ENCODE results near the gene PNN.
"Not testable (repeated sequence)": the region's sequence is repeated elsewhere in the genome, so short reads cannot be mapped to it uniquely, and the experiment has no call there.

The PNN gene

GRCh38 chr14:39174560-39175444 lies at the start of gene PNN:
Gene PNN, plus strand, starts transcription at chr14:39175254. Its CDS starts 26 bp downstream, at chr14:39175280.
- no peaks in the 10 kb centered on the region for H3K27me3 ChIP-seq (ENCODE audit: insufficient read depth, low read length)
- peaks cover 24% of the 10 kb centered on the region for H3K4me1 ChIP-seq (ENCODE audit: control insufficient read depth, insufficient read depth, low read length, unreplicated experiment)
- peaks cover 36% of the 10 kb centered on the region for H3K36me3 ChIP-seq (ENCODE audit: insufficient read depth, low read length)
- H2AFZ ChIP-seq (ENCODE audit: low read length, unreplicated experiment): peak within 1 kb of the TSS; percentile 59
- peaks cover 44% of the 10 kb centered on the region for H3K79me2 ChIP-seq (ENCODE audit: control insufficient read depth, insufficient read depth, low read length, unreplicated experiment)
- H3K4me3 ChIP-seq (ENCODE audit: low read depth, low read length): peak within 1 kb of the TSS; percentile 81
- peak within 1 kb of the TSS; percentile 78 for H3K27ac ChIP-seq (ENCODE audit: low read depth, low read length)

- H3K36me3 ChIP-seq (ENCODE audit: insufficient read depth, low read length): peaks cover 17% of the 10 kb centered on the region
These were observed 37.2 kb upstream of the PNN start for GRCh38 chr14:39137835-39138234.

GRCh38 chr14:39138440-39138839 lies 36.6 kb upstream of the PNN start:
- Histone ChIP-seq H3K36me3 (ENCODE audit: insufficient read depth, low read length) (peaks cover 17% of the 10 kb centered on the region), H3K27me3 (ENCODE audit: insufficient read depth, low read length) (no peaks in the 10 kb centered on the region), H2AFZ (ENCODE audit: low read length, unreplicated experiment) (no peak overlapping the region), H3K4me1 (ENCODE audit: control insufficient read depth, insufficient read depth, low read length, unreplicated experiment) (no peaks in the 10 kb centered on the region), H3K4me3 (ENCODE audit: low read depth, low read length) (no peak overlapping the region), H3K79me2 (ENCODE audit: control insufficient read depth, insufficient read depth, low read length, unreplicated experiment) (no peaks in the 10 kb centered on the region), H3K27ac (ENCODE audit: low read depth, low read length) (no peak overlapping the region)

More at GRCh38 chr14:39137835-39138234, 37.2 kb upstream of the PNN start:
- not testable (repeated sequence) for H3K27me3 ChIP-seq (ENCODE audit: insufficient read depth, low read length); H3K4me1 ChIP-seq (ENCODE audit: control insufficient read depth, insufficient read depth, low read length, unreplicated experiment); H2AFZ ChIP-seq (ENCODE audit: low read length, unreplicated experiment); H3K79me2 ChIP-seq (ENCODE audit: control insufficient read depth, insufficient read depth, low read length, unreplicated experiment); H3K27ac ChIP-seq (ENCODE audit: low read depth, low read length); H3K4me3 ChIP-seq (ENCODE audit: low read depth, low read length)

- H3K27ac ChIP-seq (ENCODE audit: low read depth, low read length): no peak overlapping the region
- no peaks in the 10 kb centered on the region for H3K79me2 ChIP-seq (ENCODE audit: control insufficient read depth, insufficient read depth, low read length, unreplicated experiment)
- H3K4me3 ChIP-seq (ENCODE audit: low read depth, low read length): no peak overlapping the region
- no peaks in the 10 kb centered on the region for H3K4me1 ChIP-seq (ENCODE audit: control insufficient read depth, insufficient read depth, low read length, unreplicated experiment)
- peaks cover 6% of the 10 kb centered on the region for H3K36me3 ChIP-seq (ENCODE audit: insufficient read depth, low read length)
- no peak overlapping the region for H2AFZ ChIP-seq (ENCODE audit: low read length, unreplicated experiment)
- H3K27me3 ChIP-seq (ENCODE audit: insufficient read depth, low read length): no peaks in the 10 kb centered on the region
These were observed 34.9 kb upstream of the PNN start for GRCh38 chr14:39140170-39140569.

- not testable (repeated sequence) for H3K27ac ChIP-seq (ENCODE audit: low read depth, low read length); H2AFZ ChIP-seq (ENCODE audit: low read length, unreplicated experiment); H3K4me3 ChIP-seq (ENCODE audit: low read depth, low read length); H3K36me3 ChIP-seq (ENCODE audit: insufficient read depth, low read length); H3K27me3 ChIP-seq (ENCODE audit: insufficient read depth, low read length); H3K79me2 ChIP-seq (ENCODE audit: control insufficient read depth, insufficient read depth, low read length, unreplicated experiment); H3K4me1 ChIP-seq (ENCODE audit: control insufficient read depth, insufficient read depth, low read length, unreplicated experiment)
These were observed 33.4 kb upstream of the PNN start for GRCh38 chr14:39141623-39142022.

GRCh38 chr14:39143226-39143625 lies 31.8 kb upstream of the PNN start:
- H3K4me1 ChIP-seq (ENCODE audit: control insufficient read depth, insufficient read depth, low read length, unreplicated experiment); H2AFZ ChIP-seq (ENCODE audit: low read length, unreplicated experiment); H3K27me3 ChIP-seq (ENCODE audit: insufficient read depth, low read length); H3K79me2 ChIP-seq (ENCODE audit: control insufficient read depth, insufficient read depth, low read length, unreplicated experiment); H3K4me3 ChIP-seq (ENCODE audit: low read depth, low read length); H3K27ac ChIP-seq (ENCODE audit: low read depth, low read length): not testable (repeated sequence)
- peaks cover 10% of the 10 kb centered on the region; the same call in 1 of the 2 replicates for H3K36me3 ChIP-seq (ENCODE audit: insufficient read depth, low read length)

GRCh38 chr14:39145266-39145966 lies 29.6 kb upstream of the PNN start:
- Histone ChIP-seq H3K4me1 (ENCODE audit: control insufficient read depth, insufficient read depth, low read length, unreplicated experiment) (no peaks in the 10 kb centered on the region), H3K27ac (ENCODE audit: low read depth, low read length) (no peak overlapping the region), H3K79me2 (ENCODE audit: control insufficient read depth, insufficient read depth, low read length, unreplicated experiment) (no peaks in the 10 kb centered on the region), H3K4me3 (ENCODE audit: low read depth, low read length) (no peak overlapping the region), H3K27me3 (ENCODE audit: insufficient read depth, low read length) (no peaks in the 10 kb centered on the region), H2AFZ (ENCODE audit: low read length, unreplicated experiment) (no peak overlapping the region), H3K36me3 (ENCODE audit: insufficient read depth, low read length) (peaks cover 10% of the 10 kb centered on the region; the same call in 1 of the 2 replicates)

GRCh38 chr14:39154594-39155189 lies 20.4 kb upstream of the PNN start:
- Histone ChIP-seq H3K36me3 (ENCODE audit: insufficient read depth, low read length) (peaks cover 9% of the 10 kb centered on the region), H3K27me3 (ENCODE audit: insufficient read depth, low read length) (no peaks in the 10 kb centered on the region), H3K4me1 (ENCODE audit: control insufficient read depth, insufficient read depth, low read length, unreplicated experiment) (no peaks in the 10 kb centered on the region), H3K27ac (ENCODE audit: low read depth, low read length) (no peak overlapping the region), H3K79me2 (ENCODE audit: control insufficient read depth, insufficient read depth, low read length, unreplicated experiment) (no peaks in the 10 kb centered on the region), H2AFZ (ENCODE audit: low read length, unreplicated experiment) (no peak overlapping the region), H3K4me3 (ENCODE audit: low read depth, low read length) (no peak overlapping the region)

GRCh38 chr14:39157491-39157890 lies 17.6 kb upstream of the PNN start:
- Histone ChIP-seq H3K27ac (ENCODE audit: low read depth, low read length) (no peak overlapping the region), H3K27me3 (ENCODE audit: insufficient read depth, low read length) (no peaks in the 10 kb centered on the region), H3K4me3 (ENCODE audit: low read depth, low read length) (no peak overlapping the region), H2AFZ (ENCODE audit: low read length, unreplicated experiment) (no peak overlapping the region), H3K79me2 (ENCODE audit: control insufficient read depth, insufficient read depth, low read length, unreplicated experiment) (peaks cover 7% of the 10 kb centered on the region), H3K36me3 (ENCODE audit: insufficient read depth, low read length) (peaks cover 19% of the 10 kb centered on the region), H3K4me1 (ENCODE audit: control insufficient read depth, insufficient read depth, low read length, unreplicated experiment) (no peaks in the 10 kb centered on the region)

- Histone ChIP-seq H3K36me3 (ENCODE audit: insufficient read depth, low read length) (peaks cover 17% of the 10 kb centered on the region), H2AFZ (ENCODE audit: low read length, unreplicated experiment) (no peak overlapping the region), H3K4me3 (ENCODE audit: low read depth, low read length) (no peak overlapping the region), H3K4me1 (ENCODE audit: control insufficient read depth, insufficient read depth, low read length, unreplicated experiment) (no peaks in the 10 kb centered on the region), H3K27ac (ENCODE audit: low read depth, low read length) (no peak overlapping the region), H3K27me3 (ENCODE audit: insufficient read depth, low read length) (no peaks in the 10 kb centered on the region), H3K79me2 (ENCODE audit: control insufficient read depth, insufficient read depth, low read length, unreplicated experiment) (peaks cover 8% of the 10 kb centered on the region)
These were observed 16.7 kb upstream of the PNN start for GRCh38 chr14:39158222-39158858.

All from ACC112 (cell line).